GM12878 (cell line): ENCODE data around the gene PARN. TPM values are rescaled to one million over a fixed set of nuclear protein-coding genes. Genes with fewer than 3 reads are reported as not detected.

Experiments
- ATAC-seq: fragments of 200-7000 bp; cut with Tn5 transposase; 3 replicates; pipeline ENCODE4 v1.9.1; 2020; ENCODE audit warnings: mild to moderate bottlenecking, moderate library complexity
- BruUV-seq: library from RNA; stranded (reverse); fragments of 400-500 nt; replicated peaks from 2 replicates; lab custom pipeline; 2021; lab: Mats Ljungman, UMichigan
- CTCF ChIA-PET: fragments of 300-600 bp; sonication (Branson Sonifier 250); formaldehyde crosslinking; extraction: SDS; loops from one replicate; lab custom pipeline; 2021; ENCODE audit warnings: inconsistent platforms; lab: Yijun Ruan, JAX
- POLR2A ChIA-PET: fragments of 350-600 bp; formaldehyde crosslinking; extraction: SDS; loops from one replicate; lab custom pipeline; 2021; ENCODE audit warnings: inconsistent platforms; lab: Charles Lee
- RAD21 ChIA-PET: fragments of 300-600 bp; sonication (Branson Sonifier 250); formaldehyde crosslinking; loops from one replicate; lab custom pipeline; 2023; ENCODE audit warnings: antibody characterized with exemption; ENCODE audit not compliant: unreplicated experiment; lab: Charles Lee
- SMC1A ChIA-PET: fragments of 300-600 bp; sonication (Branson Sonifier 250); formaldehyde crosslinking; loops from one replicate; lab custom pipeline; 2023; ENCODE audit not compliant: unreplicated experiment, uncharacterized antibody; lab: Charles Lee
- DNase-seq: peaks from one replicate; pipeline ENCODE4 v3.0.0-alpha.2; 2011; ENCODE audit warnings: low read depth, low spot score
- FAIRE-seq: peaks from 3 replicates; lab custom pipeline; 2011; peaks lifted over from hg19 to GRCh38; lab: Jason Lieb, UNC
- H2AFZ ChIP-seq: 2 replicates; pipeline ENCODE4 v1.6.0; 2011; ENCODE audit warnings: low read depth, low read length, control low read depth; ENCODE audit not compliant: control insufficient read depth
- H3K27ac ChIP-seq: 2 replicates; pipeline ENCODE4 v1.5.1; 2011; ENCODE audit warnings: control low read depth; ENCODE audit not compliant: control insufficient read depth, insufficient read depth
- H3K27me3 ChIP-seq, 2 experiments: replicated peaks in 1 of 2; 2 replicates each; pipeline versions ENCODE4 v1.6.0 to v1.6.1; 2011; ENCODE audit warnings: low read length in 1 of 2; ENCODE audit not compliant: control insufficient read depth in 2 of 2, insufficient read depth in 2 of 2
- H3K36me3 ChIP-seq, 2 experiments: 2 replicates each; pipeline ENCODE4 v1.5.1; 2011; ENCODE audit warnings: low read length in 1 of 2; ENCODE audit not compliant: control insufficient read depth in 2 of 2, insufficient read depth in 2 of 2
- H3K4me1 ChIP-seq: 2 replicates; pipeline ENCODE4 v1.6.1; 2011; ENCODE audit warnings: mild to moderate bottlenecking, low read length, moderate library complexity, mixed read lengths; ENCODE audit not compliant: control insufficient read depth, insufficient read depth
- H3K4me2 ChIP-seq: 2 replicates; pipeline ENCODE4 v1.6.0; 2011; ENCODE audit warnings: control low read depth; ENCODE audit not compliant: control insufficient read depth, insufficient read depth
- H3K4me3 ChIP-seq: fragments of 200-600 bp; sonication (generic); 2 replicates; pipeline ENCODE4 v1.5.1; 2016
- H3K79me2 ChIP-seq: 2 replicates; pipeline ENCODE4 v1.6.0; 2011; ENCODE audit warnings: low read length; ENCODE audit not compliant: control insufficient read depth, insufficient read depth
- H3K9ac ChIP-seq: 2 replicates; pipeline ENCODE4 v1.8.0; 2011; ENCODE audit warnings: low read length, control low read depth, mixed read lengths; ENCODE audit not compliant: control insufficient read depth, insufficient read depth
- H3K9me3 ChIP-seq: replicated peaks from 3 replicates; pipeline ENCODE4 v1.5.1; 2011; ENCODE audit warnings: mild to moderate bottlenecking, low read length; ENCODE audit not compliant: control insufficient read depth, insufficient read depth
- H4K20me1 ChIP-seq: 2 replicates; pipeline ENCODE4 v1.6.0; 2011; ENCODE audit not compliant: control insufficient read depth, insufficient read depth
- ASH2L ChIP-seq: fragments of 300-600, 200-600 bp; sonication (generic); IDR thresholded peaks from 2 replicates; pipeline ENCODE4 v1.6.1; 2017; ENCODE audit warnings: low read depth, mild to moderate bottlenecking, borderline replicate concordance
- CBFB ChIP-seq: IDR thresholded peaks from 2 replicates; pipeline ENCODE4 v1.6.1; 2016; ENCODE audit warnings: antibody characterized with exemption, low read depth
- EED ChIP-seq: sonication (generic); IDR thresholded peaks from 2 replicates; pipeline ENCODE4 v1.6.1; 2016; ENCODE audit warnings: antibody characterized with exemption, low read depth
- FOXM1 ChIP-seq: IDR thresholded peaks from 2 replicates; pipeline ENCODE4 v1.6.1; 2012; ENCODE audit warnings: low read depth, mild to moderate bottlenecking, inconsistent platforms, low read length, moderate library complexity
- KDM1A ChIP-seq: fragments of 200-600 bp; sonication (generic); IDR thresholded peaks from 2 replicates; pipeline ENCODE4 v1.6.1; 2016; ENCODE audit warnings: borderline replicate concordance
- LARP7 ChIP-seq: fragments of 450-650 bp; IDR thresholded peaks from 2 replicates; pipeline ENCODE4 v1.6.1; 2017; ENCODE audit warnings: mild to moderate bottlenecking
- MTA2 ChIP-seq: fragments of 450-650 bp; IDR thresholded peaks from 2 replicates; pipeline ENCODE4 v1.6.1; 2016; ENCODE audit warnings: low read depth, mild to moderate bottlenecking, moderate library complexity
- NR2C1 ChIP-seq: fragments of 450-650 bp; IDR thresholded peaks from 2 replicates; pipeline ENCODE4 v1.6.1; 2017; ENCODE audit warnings: antibody characterized with exemption, mild to moderate bottlenecking, moderate library complexity
- PRDM15 ChIP-seq: fragments of 450-650 bp; formaldehyde crosslinking; IDR thresholded peaks from 2 replicates; pipeline ENCODE4 v1.4.0; 2020; ENCODE audit warnings: mild to moderate bottlenecking, moderate library complexity
- RAD51 ChIP-seq: fragments of 450-650 bp; IDR thresholded peaks from 2 replicates; pipeline ENCODE4 v1.6.1; 2016; ENCODE audit warnings: moderate library complexity, mild to moderate bottlenecking, inconsistent platforms
- RBBP5 ChIP-seq: fragments of 200-600 bp; sonication (generic); conservative IDR thresholded peaks from 2 replicates; pipeline ENCODE4 v1.6.1; 2016
- RCOR1 ChIP-seq: conservative IDR thresholded peaks from 2 replicates; pipeline ENCODE4 v1.6.1; 2012; ENCODE audit warnings: low read depth, low read length, improper control_type of control experiment
- RELA ChIP-seq: fragments of 450-650 bp; IDR thresholded peaks from 2 replicates; pipeline ENCODE4 v1.8.0; 2014; ENCODE audit warnings: borderline replicate concordance; ENCODE audit not compliant: partially characterized antibody
- SMAD5 ChIP-seq: IDR thresholded peaks from 2 replicates; pipeline ENCODE4 v1.6.1; 2016; ENCODE audit warnings: antibody characterized with exemption, low read depth
- SP1 ChIP-seq: IDR thresholded peaks from one replicate; pipeline ENCODE4 v1.6.1; 2011; ENCODE audit warnings: low read depth, low read length
- TCF3 ChIP-seq: IDR thresholded peaks from 2 replicates; pipeline ENCODE4 v1.6.1; 2012; ENCODE audit warnings: low read depth, mild to moderate bottlenecking, low read length, borderline replicate concordance; ENCODE audit not compliant: insufficient read depth
- ZNF24 ChIP-seq: fragments of 450-650 bp; IDR thresholded peaks from 2 replicates; pipeline ENCODE4 v1.6.1; 2017; ENCODE audit warnings: antibody characterized with exemption, mild to moderate bottlenecking
- WGBS: methylation state at CpG from one replicate; pipeline ENCODE4 v1.1.6; 2016; ENCODE audit warnings: low lambda C conversion rate; ENCODE audit not compliant: insufficient replicate concordance, insufficient coverage; ENCODE audit errors: missing lambda C conversion rate; 5-methylcytosine and 5-hydroxymethylcytosine counted together
- in situ Hi-C: fragments of 300-500 bp; cut with MboI; formaldehyde crosslinking; loops from 9 replicates; pipeline ENCODE4 v1.14.3; 2018; ENCODE audit warnings: mixed read lengths
- intact Hi-C: fragments of 100-400 bp; cut with micrococcal nuclease; formaldehyde crosslinking; loops from one replicate; pipeline ENCODE4 v1.14.2; 2022; ENCODE audit not compliant: unreplicated experiment
- polyA plus RNA-seq, 11 experiments: library from polyadenylated mRNA; depleted of rRNA in 4 of 11; unstranded in 6 of 11; stranded (reverse) in 5 of 11; fragments of >200 nt; fragmentation: Nextera tagmentation in 4 of 11; fragmentation: Illumina TruSeq in 1 of 11; extraction: Ambion mirVana in 4 of 11; extraction: Trizol in 1 of 11; gene quantifications; 1 replicate in 1 of 11; 2 replicates in 10 of 11; pipeline versions ENCODE4 v1.2.1 to v1.2.3, GENCODE V29; 2011 to 2016; ENCODE audit warnings: inconsistent platforms in 2 of 11, missing spikeins in 2 of 11, low read depth in 1 of 11
- total RNA-seq, 4 experiments: library from RNA; depleted of rRNA in 3 of 4; stranded (reverse); fragments of >200 nt in 3 of 4; fragmentation: Illumina TruSeq in 1 of 4; extraction: Trizol in 1 of 4; gene quantifications; 2 replicates each; pipeline versions ENCODE4 v1.2.1 to v1.2.3, GENCODE V29; 2013 to 2021
- TF ChIP-seq, protein P1 (sequence below): IDR thresholded peaks from 2 replicates; pipeline ENCODE4 v1.6.1; 2011; ENCODE audit warnings: borderline replicate concordance, low read depth, mild to moderate bottlenecking, moderate library complexity, low read length; ENCODE audit not compliant: insufficient read depth, poor library complexity, severe bottlenecking

The PARN gene
- total and polyA plus RNA-seq, 10 of the 15 experiments (the other 5 are each of a cell fraction or from before 2014, with no cell fraction given): 15.6 to 77.3 (median 47.7) TPM

DNA sequence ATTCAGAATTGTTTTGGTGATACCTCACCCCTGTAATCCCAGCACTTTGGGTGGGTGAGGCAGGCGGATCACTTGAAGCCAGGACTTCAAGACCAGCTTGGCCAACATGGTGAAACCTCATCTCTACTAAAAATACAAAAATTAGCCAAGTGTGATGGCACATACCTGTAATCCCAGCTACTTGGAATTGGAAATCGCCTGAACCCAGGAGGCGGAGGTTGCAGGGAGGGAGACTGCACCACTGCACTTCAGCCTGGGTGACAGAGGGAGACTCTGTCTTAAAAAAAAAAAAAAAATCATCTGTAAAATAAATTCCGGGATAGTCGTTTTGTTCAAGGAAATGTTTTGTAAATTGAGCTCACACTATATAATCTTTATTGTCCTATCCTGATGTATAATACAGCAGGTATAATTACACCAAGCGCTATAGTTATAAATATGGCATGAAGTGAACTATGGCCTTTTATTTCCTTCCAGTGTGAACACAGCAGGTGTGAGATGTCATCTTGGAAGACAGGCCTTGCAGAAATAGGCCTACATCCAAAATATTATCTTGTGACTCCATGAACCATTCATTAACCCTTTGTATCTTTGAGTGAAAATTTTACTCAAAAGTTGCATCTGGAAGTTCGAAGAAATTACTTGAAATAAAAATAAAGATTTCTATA, 38.6 kb upstream of the PARN start (continued):
- TF ChIP-seq PRDM15 (CRISPR knock-in tag): no peak
- TF ChIP-seq KDM1A: no peak
- no peak for TF ChIP-seq RCOR1
- TF ChIP-seq NR2C1: no peak

GRCh38 chr16:14667347-14668266, 37.5 kb upstream of the PARN start:
- ChIA-PET POLR2A (interaction anchor here (0.6 kb wide), 1 partner anchor 61 kb away, joined by 3 read pairs; no protein-coding TSS in a partner anchor), SMC1A (no interaction called here), RAD21 (no interaction called here), CTCF (no interaction called here)
- Histone ChIP-seq H4K20me1 (no peaks in the 10 kb centered on the region), H3K4me1 (peaks cover 9% of the 10 kb centered on the region), H3K79me2 (no peaks in the 10 kb centered on the region), H3K36me3 (peaks cover 13 to 20% of the 10 kb centered on the region in 2 experiments), H3K27ac (no peak overlapping the region), H3K4me3 (no peak overlapping the region), H3K27me3 (no peaks in the 10 kb centered on the region), H3K4me2 (no peak overlapping the region), H3K9ac (no peak overlapping the region), H2AFZ (no peak overlapping the region), H3K9me3 (no peaks in the 10 kb centered on the region)
- no peak for ATAC-seq
- BruUV-seq: no TSS peak
- in situ Hi-C loops: no loop called here
- 91% methylated on average over 16 of the region's 16 CpGs for WGBS
- no peak for DNase-seq
- intact Hi-C loops: no loop called here
- FAIRE-seq: no peak
- TF ChIP-seq, protein P1, sequence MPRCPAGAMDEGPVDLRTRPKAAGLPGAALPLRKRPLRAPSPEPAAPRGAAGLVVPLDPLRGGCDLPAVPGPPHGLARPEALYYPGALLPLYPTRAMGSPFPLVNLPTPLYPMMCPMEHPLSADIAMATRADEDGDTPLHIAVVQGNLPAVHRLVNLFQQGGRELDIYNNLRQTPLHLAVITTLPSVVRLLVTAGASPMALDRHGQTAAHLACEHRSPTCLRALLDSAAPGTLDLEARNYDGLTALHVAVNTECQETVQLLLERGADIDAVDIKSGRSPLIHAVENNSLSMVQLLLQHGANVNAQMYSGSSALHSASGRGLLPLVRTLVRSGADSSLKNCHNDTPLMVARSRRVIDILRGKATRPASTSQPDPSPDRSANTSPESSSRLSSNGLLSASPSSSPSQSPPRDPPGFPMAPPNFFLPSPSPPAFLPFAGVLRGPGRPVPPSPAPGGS: no peak
- TF ChIP-seq CBFB: no peak
- no peak for TF ChIP-seq LARP7
- TF ChIP-seq MTA2: no peak
- TF ChIP-seq ZNF24: no peak
- no peak for TF ChIP-seq TCF3
- no peak for TF ChIP-seq SMAD5
- TF ChIP-seq RELA: no peak
- TF ChIP-seq EED: no peak
- TF ChIP-seq RAD51: no peak
- TF ChIP-seq ASH2L: no peak
- no peak for TF ChIP-seq SP1
- no peak for TF ChIP-seq RBBP5
- TF ChIP-seq FOXM1: no peak
